Measurements from ENCODE around the gene SLC26A6.

DNA sequence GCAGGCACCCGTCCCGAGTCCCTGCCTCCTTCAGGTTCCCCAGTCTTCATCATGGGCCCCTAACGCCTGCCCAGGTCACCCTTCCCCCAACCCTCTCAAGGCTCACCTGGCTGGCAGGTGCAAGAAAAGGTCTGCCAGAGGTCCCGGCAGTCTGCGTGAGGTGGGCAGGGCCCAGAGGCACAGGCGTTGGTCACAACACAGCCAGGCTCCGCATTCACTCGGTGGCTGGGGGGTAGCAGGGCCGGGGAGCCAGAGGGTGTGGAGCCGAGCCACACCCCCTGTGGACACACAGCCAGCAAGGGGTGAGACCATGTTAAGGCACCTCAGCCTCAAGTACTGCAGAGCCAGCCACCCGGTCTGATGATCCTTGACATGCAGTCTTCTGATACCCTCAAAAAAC lies 16.5 kb upstream of the SLC26A6 start:
- TF ChIP-seq, protein P1, sequence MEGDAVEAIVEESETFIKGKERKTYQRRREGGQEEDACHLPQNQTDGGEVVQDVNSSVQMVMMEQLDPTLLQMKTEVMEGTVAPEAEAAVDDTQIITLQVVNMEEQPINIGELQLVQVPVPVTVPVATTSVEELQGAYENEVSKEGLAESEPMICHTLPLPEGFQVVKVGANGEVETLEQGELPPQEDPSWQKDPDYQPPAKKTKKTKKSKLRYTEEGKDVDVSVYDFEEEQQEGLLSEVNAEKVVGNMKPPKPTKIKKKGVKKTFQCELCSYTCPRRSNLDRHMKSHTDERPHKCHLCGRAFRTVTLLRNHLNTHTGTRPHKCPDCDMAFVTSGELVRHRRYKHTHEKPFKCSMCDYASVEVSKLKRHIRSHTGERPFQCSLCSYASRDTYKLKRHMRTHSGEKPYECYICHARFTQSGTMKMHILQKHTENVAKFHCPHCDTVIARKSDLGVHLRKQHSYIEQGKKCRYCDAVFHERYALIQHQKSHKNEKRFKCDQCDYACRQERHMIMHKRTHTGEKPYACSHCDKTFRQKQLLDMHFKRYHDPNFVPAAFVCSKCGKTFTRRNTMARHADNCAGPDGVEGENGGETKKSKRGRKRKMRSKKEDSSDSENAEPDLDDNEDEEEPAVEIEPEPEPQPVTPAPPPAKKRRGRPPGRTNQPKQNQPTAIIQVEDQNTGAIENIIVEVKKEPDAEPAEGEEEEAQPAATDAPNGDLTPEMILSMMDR (IDR thresholded peaks at IDR 0.05) = no peak
- TF ChIP-seq POLR2A (IDR thresholded peaks at IDR 0.05) = no peak

All from esophagus squamous epithelium (tissue), 4 donors.